HG02610 (cell line): Measurements from ENCODE around the gene RASSF6.
"Not testable (repeated sequence)": the region's sequence is repeated elsewhere in the genome, so short reads cannot be mapped to it uniquely, and the experiment has no call there.

Experiments
- ATAC-seq: cut with Tn5 transposase; IDR thresholded peaks from one replicate; pipeline ENCODE4 v1.9.1; 2021; ENCODE audit warnings: mild to moderate bottlenecking, moderate library complexity; ENCODE audit not compliant: unreplicated experiment

RASSF6 gene

DNA sequence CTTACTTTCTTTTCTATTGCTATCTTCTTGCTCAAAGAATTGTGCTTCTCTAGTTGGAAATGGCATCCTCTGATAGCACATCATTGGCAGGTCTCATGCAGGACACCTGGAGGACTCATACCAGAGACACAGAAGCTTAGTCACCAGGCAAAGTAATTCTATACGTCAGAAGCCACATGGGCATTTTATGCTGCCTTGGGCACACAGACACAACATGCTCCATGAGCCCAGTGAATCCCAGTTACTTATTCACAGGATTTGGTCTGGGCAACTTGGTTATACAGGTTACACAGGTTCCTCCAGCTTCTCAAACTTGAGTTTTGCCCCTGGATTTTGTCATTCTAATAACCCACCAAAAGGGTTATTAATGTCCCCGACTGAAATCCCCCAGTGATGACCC lies 7.1 kb downstream of the RASSF6 start:
- no peak for ATAC-seq

DNA sequence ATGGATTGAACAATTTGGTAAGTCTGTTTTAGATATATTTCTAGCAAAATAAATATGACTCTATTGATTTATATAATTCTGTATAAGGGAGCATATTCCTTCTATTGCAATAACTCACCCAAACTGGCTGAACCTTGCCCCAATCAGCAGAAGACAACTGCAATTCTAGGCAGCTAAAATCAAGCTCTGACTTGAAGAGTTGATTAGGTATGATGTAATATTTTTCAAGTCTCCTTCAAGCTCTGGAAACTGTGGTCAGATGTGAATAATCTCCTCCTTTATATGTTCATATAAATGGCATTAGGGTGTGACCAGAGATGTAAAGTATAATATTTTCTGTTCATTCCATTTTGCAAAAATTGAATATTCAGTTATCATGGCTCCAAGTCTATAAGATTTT lies 8.2 kb downstream of the RASSF6 start:
- no peak for ATAC-seq

DNA sequence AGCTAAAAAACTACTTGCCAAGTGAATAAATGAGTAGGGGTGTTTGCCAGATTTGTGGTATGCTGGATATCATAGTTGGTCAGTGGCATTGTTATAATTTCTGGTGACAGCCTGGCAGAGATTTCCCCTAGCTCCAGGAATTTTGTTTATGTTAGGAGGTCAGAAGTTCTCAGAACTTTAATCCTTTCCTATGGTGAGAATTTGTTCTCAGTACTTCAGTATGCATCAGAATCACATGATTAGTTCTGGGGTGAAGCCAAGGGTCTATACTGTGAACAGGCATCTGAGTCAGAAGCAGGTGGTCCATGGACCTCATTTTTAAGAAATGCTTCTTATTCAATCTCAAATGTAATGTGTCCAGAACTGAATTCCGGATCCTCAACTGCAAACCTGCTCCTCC lies 10.5 kb downstream of the RASSF6 start:
- no peak for ATAC-seq

DNA sequence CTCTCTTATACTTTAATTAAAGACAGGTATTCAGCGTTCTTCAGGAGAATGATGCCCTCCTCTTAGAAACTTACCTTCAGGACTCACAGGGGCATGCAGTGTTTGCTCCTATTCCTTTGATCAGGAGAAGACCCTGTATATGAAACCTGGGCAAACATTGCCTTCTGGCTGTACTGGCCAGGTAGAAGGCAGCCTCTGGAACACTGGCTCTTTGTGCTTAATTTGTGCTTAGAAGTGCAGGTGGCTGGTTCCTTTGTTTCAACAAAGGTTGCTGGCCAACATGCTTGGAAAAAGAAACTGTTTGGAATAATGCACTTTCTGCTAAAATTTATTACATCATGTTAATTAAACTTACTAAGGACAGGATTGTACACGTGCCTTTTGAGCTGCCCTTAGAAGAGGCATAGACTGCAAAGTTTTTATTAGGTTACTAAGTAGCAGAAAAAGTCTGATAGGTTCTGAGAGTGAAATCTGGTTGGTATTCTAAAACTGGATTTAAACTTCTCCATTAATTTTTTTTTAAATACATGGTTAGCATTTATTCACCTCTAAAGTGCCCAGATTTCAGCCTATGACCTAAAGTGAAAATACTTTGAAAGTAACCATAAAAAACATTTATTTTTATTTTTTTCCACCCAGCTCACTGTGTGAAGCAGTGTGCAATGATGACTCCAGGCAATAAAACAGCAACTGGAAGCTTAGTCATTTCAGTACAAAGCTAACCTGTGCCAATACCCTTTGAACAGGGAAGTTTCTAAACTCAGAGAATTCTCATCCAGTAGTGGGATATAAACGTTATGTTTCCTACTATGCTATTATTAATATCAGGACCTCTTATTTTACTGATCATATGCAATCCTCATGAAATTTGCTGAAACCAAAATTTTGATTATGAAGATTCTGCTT lies 11.3 kb downstream of the RASSF6 start:
- ATAC-seq: no peak

DNA sequence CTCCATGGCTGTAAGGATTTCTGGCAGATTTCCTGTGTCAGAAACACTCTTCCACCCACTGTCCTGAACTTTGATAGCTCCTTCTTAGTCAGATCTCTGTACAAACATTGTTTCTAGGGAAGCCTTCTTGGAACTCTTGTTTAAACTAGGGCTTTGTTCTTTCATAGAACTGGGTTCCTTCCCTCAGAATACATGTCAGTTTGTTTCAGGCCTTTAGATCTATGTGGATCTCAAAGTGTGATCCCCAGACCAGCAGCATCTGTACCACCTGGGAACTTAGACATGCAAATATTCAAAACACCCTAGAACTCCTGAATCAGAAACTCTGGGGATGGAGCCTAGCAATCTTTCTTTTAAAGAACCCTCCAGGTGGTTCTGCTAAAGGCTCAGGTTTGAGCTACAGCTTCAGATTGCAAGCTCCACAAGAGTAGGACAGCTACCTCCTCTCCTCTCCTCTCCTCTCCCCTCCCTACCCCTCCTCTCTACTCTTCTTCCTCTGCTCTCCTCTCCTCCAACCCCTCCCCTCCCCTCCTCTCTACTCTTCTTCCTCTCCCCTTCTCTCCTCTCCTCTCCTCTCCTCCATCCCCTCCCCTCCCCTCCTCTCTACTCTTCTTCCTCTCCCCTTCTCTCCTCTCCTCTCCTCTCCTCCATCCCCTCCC lies 12.7 kb downstream of the RASSF6 start:
- ATAC-seq: no peak

DNA sequence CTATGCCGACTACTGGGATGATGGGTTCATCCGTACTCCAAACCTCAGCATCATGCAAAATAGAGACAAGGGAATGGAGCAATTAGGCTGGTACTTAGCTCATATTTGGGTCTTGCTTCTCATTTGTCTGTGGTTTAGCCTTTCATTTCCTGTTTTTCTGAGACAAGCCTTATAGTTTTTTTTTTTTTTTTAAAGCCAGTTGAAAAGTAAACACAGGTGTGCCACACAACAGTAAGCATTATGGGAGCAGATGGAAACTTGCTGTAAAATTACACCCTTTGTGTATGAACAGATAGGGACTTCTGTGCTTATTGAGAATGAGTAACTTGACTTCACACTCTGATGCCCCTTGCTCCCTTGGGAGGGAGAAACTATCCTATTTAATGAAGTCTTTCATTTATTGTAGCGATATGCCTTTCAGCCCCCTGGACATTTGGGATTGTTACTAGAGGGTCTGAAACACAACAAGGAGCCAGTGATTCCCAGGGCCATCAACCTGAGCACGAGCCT lies 13.7 kb downstream of the RASSF6 start:
- peak; percentile 65 for ATAC-seq

DNA sequence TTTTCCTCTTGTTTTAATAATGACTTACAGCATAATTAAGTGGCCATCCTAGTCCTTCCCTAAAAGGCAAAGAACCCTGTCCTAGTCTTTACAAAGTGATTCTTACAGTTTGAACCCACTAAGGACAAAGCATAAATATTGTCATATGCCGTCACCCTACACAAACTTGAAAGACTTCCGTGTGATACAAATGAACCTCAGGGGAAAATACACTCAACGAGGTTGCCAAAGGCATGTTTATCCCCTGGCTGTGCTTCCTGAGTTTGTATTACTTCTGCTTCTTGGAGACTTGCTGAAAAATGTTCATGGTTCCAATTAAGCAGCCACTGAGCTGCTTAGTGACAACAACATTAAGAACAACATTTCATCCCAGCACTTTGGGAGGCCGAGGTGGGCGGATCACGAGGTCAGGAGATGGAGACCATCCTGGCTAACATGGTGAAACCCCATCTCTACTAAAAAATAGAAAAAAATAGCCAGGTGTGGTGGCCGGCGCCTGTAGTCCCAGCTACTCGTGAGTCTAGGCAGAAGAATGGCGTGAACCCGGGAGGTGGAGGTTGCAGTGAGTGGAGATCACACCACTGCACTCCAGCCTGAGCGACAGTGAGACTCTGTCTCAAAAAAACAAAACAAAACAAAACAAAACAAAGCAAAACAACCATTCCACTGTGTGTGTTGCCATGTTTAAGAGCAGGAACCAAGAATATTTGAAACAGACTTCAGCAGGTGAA lies 16.2 kb downstream of the RASSF6 start:
- peak; percentile 33 for ATAC-seq

DNA sequence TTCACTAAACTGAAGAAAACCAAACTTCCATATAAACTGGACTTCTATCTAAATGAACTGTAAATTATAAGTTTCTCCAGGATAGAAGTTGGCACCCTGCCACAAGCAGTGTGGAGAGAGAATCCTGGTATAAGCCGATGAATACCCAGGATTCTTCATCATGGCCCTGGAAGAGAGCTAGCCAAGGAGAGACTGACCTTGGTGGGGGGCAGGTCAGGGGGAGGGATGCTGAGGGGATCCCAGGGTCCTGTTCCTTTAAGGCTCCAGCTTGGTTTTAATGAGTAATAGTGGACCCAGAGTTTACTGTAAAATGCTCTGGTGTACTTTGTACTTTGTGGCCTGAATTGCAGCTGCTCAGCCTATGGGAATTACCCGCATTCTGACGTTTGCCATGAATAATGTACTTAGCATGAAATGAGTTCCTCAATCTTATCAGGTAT lies 16.9 kb downstream of the RASSF6 start:
- ATAC-seq: peak; percentile 76

DNA sequence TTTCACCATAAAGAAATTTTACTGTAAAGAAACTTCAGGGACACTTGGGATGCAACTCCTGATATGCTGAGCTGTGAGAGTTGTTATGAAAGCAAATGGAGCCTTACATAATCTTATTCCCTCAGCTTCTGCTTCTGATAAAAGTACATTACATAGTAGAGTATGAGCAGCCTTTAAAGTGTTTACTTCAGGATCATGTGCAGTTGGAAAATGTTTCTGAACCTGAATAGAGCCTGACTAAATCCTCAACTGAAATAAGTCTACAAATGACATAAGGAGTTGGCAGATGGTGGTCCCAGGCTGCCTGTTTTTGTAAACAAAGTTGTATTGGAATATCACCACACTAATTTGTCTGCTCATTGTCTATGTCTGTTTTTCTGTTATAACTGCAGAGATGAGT lies 19.3 kb downstream of the RASSF6 start:
- no peak for ATAC-seq

DNA sequence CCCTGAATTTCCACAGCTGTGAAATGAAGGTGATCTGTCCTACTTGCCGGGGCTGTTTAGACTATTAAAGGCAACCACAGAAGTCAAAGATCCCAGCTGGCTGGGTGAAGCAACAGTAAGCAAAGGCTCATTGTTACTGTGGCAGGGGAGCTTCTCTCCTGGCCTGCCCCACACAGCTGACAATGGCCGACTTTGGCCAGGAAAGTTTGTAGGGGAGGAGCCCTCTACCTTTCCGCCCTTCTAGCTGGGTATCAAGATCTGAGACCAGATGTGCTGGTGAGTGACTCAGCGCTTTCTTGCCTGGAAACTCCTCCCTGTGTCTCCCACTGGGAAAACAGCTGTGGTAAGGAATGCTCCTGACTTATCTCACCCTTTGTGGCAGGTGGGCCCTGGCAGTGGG lies 21.1 kb downstream of the RASSF6 start:
- ATAC-seq: no peak

DNA sequence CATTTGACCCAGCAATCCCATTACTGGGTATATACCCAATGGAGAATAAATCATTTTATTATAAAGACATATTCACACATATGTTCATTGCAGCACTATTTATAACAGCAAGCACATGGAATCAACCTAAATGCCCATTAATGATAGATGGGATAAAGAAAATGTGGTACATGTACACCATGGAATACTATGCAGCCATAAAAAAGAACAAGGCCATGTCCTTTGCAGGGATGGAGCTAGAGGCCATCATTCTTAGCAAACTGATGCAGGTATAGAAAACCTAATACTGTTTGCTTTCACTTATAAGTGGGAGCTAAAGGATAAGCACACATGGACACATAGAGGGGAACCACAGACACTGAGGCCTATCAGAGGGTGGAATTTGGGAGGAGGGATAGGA lies 22.6 kb downstream of the RASSF6 start:
- ATAC-seq: no peak

DNA sequence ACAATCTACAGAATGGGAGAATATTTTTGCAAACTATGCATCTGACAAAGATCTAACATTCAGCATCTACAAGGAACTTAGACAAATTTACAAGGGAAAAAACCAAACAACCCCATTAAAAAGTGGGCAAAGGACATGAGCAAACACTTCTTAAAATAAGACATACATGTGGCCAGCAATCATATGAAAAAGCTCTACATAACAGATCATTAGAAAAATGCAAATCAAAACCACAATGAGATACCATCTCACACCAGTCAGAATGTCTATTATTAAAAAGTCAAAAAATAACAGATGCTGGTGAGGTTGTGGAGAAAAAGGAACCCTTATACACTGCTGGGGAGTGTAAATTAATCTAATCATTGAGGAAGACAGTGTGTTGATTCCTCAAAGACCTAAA lies 23.1 kb downstream of the RASSF6 start:
- not testable (repeated sequence) for ATAC-seq

DNA sequence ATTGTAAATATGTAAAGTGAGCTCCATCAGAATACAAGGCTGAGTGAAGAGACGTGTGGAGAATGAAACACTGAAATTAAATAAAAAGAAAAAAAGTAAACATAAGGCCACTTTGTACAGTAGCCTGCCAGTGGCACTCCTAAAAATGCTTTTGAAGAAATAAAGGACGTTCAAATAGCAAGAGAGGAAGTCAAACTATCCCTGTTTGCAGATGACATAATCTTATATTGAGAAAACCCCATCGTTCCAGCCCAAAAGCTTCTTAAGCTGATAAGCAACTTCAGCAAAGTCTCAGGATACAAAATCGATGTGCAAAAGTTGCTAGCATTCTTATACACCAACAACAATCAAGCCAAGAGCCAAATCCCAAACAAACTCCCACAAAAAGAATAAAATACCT lies 24.2 kb downstream of the RASSF6 start:
- ATAC-seq: no peak

DNA sequence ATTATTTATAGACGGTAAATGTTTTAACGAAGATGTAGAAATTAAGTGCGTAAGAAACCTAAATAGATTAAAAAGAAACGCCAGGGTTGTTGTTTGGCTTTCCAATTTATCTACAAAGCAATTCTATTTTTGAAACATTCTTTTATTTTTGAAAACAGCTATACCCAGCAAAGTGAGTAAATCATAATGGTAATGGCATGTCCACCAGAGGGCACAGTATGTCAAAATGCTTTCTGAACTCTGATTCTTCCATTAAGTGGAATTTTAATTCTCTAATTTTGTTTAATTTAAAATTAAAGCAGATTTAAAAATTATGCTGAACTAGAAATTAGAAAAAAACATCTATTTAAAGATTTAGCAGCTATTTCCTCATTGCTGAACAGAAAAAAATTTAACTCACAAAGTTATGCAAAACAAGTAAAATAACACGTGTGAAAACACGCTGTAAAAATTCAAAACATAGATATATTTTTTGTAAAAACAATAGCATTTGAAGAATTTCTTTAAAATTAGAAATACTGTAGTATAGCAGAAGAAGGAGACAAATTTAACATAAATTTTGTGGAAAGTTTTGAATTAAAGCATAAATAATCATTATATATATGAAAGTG lies 26.5 kb downstream of the RASSF6 start:
- no peak for ATAC-seq

DNA sequence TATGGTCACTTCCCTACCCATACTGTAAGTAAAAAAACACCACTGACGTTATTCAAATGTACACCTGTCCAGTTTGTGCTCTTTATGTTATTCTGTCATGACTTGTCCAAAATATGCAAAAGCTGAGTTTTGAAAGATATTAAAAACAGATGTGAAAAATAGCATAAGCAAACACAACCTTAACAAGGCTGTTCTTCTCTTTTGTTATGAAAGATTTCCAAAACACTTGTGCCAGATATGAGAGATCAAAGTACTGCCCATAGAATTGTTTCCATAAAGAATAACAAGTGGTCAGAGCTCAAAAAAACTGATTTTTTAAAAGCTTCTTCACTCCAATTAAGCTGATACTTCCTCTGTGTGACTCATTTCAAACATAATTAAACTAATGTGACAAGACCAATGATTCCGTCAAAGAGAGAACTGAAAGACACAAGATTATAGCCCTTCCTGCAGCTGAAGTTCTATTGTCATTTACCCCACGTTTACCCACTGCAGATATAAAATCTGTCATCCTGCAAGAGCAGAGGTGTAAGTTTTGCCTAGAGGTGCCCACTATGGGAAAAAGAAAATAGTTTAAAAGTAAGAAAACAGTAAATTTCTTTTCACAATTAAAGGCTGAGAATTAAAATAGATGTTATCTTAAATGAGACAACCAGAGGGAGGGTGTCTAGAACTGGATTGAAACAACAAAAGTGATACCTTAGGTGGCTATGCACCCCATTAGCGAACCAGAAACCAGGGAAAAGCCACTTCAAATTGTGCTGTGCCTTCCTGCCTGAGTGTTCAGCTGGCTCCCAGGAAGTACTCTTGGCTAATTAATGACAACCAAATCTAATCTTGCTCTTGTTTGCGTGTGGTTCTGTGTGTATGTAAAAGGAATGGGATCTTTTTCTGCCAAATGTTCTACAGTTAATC lies 30.1 kb downstream of the RASSF6 start:
- peak; percentile 92 for ATAC-seq

DNA sequence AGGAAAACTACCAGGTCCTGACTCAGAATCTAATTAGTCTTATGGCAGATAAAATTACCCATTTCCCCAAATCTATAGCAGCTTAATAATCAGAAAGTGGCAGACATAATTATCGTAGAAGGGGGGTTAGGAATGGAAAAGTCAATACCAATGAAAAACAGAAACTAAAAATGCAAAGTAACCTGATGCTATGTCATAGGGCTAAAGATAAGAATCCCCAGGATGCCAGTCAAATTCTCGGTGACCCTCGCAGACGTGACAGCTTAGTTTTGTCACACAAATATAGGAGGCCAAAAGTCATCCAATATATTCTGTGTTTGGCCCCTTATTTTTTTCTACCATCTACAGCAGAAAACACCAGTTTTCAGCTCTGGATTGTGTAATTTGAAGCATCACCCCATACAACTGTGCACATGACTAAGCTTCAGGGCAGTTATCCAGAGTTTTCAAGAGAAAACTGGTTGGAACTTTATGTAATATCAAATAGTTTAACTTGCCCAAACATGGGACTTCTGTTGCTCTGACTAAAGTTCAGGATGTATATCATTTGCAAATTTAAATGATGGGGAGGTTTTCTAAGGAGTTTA lies 30.9 kb downstream of the RASSF6 start:
- ATAC-seq: peak; percentile 24

DNA sequence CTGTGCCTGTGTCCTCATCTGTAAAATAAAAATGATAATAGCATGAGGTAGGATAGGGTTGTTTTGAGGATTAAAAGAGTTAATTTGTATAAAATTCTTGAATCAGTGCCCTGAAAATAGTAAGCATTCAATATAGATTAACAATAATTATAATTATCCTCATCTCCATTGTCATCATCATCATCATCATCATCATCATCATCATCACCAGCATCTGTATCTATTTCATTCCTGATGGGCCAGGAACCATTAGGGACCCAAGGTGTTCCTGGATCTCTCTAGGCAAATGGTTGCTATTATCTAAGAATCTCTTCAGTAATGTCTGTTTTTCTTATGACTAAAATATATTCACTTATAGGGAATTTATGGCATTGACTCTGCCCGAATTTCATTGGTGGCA lies 31.6 kb downstream of the RASSF6 start:
- no peak for ATAC-seq

DNA sequence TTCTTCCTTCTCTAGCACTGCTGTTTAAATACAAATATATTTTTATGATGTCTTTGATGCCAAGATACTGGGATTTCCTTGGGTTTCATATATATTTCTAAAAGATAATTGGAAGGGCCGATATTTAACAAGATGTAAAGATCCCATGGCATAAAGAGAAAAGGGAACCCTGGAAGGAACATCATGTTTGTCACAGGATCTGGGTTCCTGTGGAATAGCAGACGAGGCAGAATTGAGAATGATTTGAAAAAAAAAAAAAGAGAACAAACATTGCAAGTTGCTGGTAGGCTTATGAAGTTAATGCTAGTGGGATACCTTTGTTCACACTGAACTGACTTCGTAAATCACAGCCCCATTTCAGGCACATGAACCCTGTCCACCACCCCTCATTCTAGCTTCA lies 33.6 kb downstream of the RASSF6 start:
- no peak for ATAC-seq

DNA sequence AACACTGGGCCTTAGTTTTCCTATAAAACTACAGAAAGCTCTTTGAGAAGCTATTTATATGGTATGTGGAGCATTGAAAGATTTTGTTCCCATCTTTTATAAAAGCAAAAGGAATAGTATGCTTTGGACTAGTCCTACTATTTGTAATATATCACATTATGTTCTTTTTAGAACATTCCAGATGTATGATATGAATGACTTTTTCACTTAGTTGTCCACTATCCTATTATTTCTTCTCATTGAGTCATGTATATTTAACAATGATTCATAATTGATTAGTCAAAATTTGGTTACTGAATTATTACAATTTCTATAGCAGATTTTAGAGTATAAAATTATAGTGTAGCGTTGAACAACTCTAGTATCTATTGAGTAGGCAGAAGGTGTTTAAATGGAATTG lies 34.2 kb downstream of the RASSF6 start:
- no peak for ATAC-seq

DNA sequence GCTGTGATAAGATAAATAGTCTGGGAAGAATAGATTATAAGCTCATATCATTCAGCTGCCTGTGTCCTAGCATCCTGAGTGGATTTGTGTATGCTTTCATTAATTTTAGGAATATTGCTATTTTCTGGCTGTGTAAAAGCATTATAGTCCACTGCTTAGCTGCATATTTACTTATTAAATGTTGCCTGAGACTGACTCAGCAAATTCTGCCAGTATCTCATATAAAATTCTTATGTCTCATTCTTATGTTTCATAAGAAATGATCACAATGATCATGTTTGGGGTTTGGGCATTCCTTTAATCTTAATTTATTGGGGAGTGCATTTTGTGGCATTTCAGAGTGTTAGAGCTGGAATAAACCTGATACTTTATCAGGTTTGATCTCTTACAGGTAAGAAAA lies 34.9 kb downstream of the RASSF6 start:
- no peak for ATAC-seq
